Inflammatory macrophage treated with lipopolysaccharide for 4 hours (primary cell): Measurements from ENCODE around the gene RAI1.
A peak's percentile ranks its signal among the peaks of the same experiment; 100 is the strongest.

Experiments
- DNase-seq: peaks from one replicate; pipeline ENCODE4 v3.0.0-alpha.2; 2020

Gene RAI1

GRCh38 chr17:17752089-17752820 is 71.0 kb downstream of the RAI1 start:
- DNase-seq: peak; percentile 94

- DNase-seq: no peak
These were observed 71.6 kb downstream of the RAI1 start for GRCh38 chr17:17752821-17753321.

- no peak for DNase-seq
These were observed 73.7 kb downstream of the RAI1 start for GRCh38 chr17:17754719-17755686.

GRCh38 chr17:17755715-17756114 is 74.5 kb downstream of the RAI1 start:
- no peak for DNase-seq

- no peak for DNase-seq
These were observed 76.1 kb downstream of the RAI1 start for GRCh38 chr17:17757391-17757791.

- no peak for DNase-seq
These were observed 76.9 kb downstream of the RAI1 start for GRCh38 chr17:17757956-17758845.

GRCh38 chr17:17758941-17759563 is 77.8 kb downstream of the RAI1 start:
- DNase-seq: no peak

GRCh38 chr17:17760350-17760749 is 79.1 kb downstream of the RAI1 start:
- no peak for DNase-seq

GRCh38 chr17:17760872-17761550 is 79.8 kb downstream of the RAI1 start:
- DNase-seq: no peak

GRCh38 chr17:17761894-17762743 is 80.9 kb downstream of the RAI1 start:
- no peak for DNase-seq

GRCh38 chr17:17762744-17763105 is 81.5 kb downstream of the RAI1 start:
- no peak for DNase-seq

GRCh38 chr17:17763136-17763535 is 81.9 kb downstream of the RAI1 start:
- DNase-seq: no peak

GRCh38 chr17:17763734-17764133 is 82.5 kb downstream of the RAI1 start:
- no peak for DNase-seq

- no peak for DNase-seq
These were observed 84.3 kb downstream of the RAI1 start for GRCh38 chr17:17765359-17766076.

GRCh38 chr17:17766077-17766743 is 85.0 kb downstream of the RAI1 start:
- DNase-seq: no peak

GRCh38 chr17:17766744-17767120 is 85.5 kb downstream of the RAI1 start:
- no peak for DNase-seq

GRCh38 chr17:17767154-17767869 is 86.1 kb downstream of the RAI1 start:
- no peak for DNase-seq

- DNase-seq: no peak
These were observed 86.7 kb downstream of the RAI1 start for GRCh38 chr17:17767887-17768418.
